Endothelial cell of umbilical vein (primary cell): ENCODE measurements around the gene PIWIL4. TPM values are rescaled to one million over a fixed set of nuclear protein-coding genes. Genes with fewer than 3 reads are reported as not detected.

Source experiments
- BruUV-seq: library from RNA; stranded (reverse); fragments of 400-500 nt; replicated peaks from 2 replicates; lab custom pipeline; 2021; lab: Mats Ljungman, UMichigan
- CTCF ChIA-PET: fragments of 300-600, 350-600 bp; sonication (Branson Sonifier 250); formaldehyde crosslinking; loops from one replicate; lab custom pipeline; 2021; ENCODE audit warnings: antibody characterized with exemption, inconsistent platforms; lab: Charles Lee
- POLR2A ChIA-PET: fragments of 300-600, 350-600 bp; sonication (Branson Sonifier 250); formaldehyde crosslinking; loops from one replicate; lab custom pipeline; 2021; ENCODE audit warnings: antibody characterized with exemption, inconsistent platforms; lab: Charles Lee
- DNase-seq: peaks from one replicate; pipeline ENCODE4 v3.0.0-alpha.2; 2011; ENCODE audit warnings: low read depth, low spot score
- FAIRE-seq: peaks from 2 replicates; lab custom pipeline; 2011; peaks lifted over from hg19 to GRCh38; lab: Jason Lieb, UNC
- H2AFZ ChIP-seq: 2 replicates; pipeline ENCODE4 v1.6.0; 2012; ENCODE audit warnings: low read depth, low read length, control low read depth, inconsistent platforms
- H3K27ac ChIP-seq: 2 replicates; pipeline ENCODE4 v1.5.1; 2011; ENCODE audit warnings: low read depth, mild to moderate bottlenecking, control low read depth, low read length, moderate library complexity; ENCODE audit not compliant: insufficient read depth
- H3K27me3 ChIP-seq, 2 experiments: 2 replicates each; pipeline versions ENCODE4 v1.6.0 to v1.6.1; 2011; ENCODE audit warnings: low read length in 2 of 2, mixed read lengths in 1 of 2; ENCODE audit not compliant: control insufficient read depth in 2 of 2, insufficient read depth in 2 of 2
- H3K36me3 ChIP-seq, 2 experiments: 2 replicates in 1 of 2; 3 replicates in 1 of 2; pipeline ENCODE4 v1.5.1; 2011; ENCODE audit warnings: low read length in 2 of 2, mild to moderate bottlenecking in 1 of 2, moderate library complexity in 1 of 2; ENCODE audit not compliant: control insufficient read depth in 2 of 2, insufficient read depth in 2 of 2; ENCODE audit errors: extremely low read depth in 1 of 2
- H3K4me1 ChIP-seq: 3 replicates; pipeline ENCODE4 v1.5.1; 2011; ENCODE audit warnings: mild to moderate bottlenecking, low read length; ENCODE audit not compliant: control insufficient read depth, insufficient read depth; ENCODE audit errors: extremely low read depth
- H3K4me2 ChIP-seq: 2 replicates; pipeline ENCODE4 v1.6.1; 2011; ENCODE audit warnings: low read length, control low read depth, mixed read lengths; ENCODE audit not compliant: insufficient read depth
- H3K4me3 ChIP-seq, 3 experiments: fragments of 200-600 bp in 1 of 3; sonication (generic), shearing (Covaris generic) in 1 of 3; replicated peaks in 1 of 3; 2 replicates each; pipeline ENCODE4 v1.5.1; 2011 to 2016; ENCODE audit warnings: control low read depth in 3 of 3, low read length in 3 of 3, mild to moderate bottlenecking in 2 of 3, inconsistent platforms in 1 of 3, low read depth in 1 of 3, moderate library complexity in 1 of 3; ENCODE audit not compliant: insufficient read depth in 1 of 3
- H3K79me2 ChIP-seq: 2 replicates; pipeline ENCODE4 v1.6.0; 2012; ENCODE audit warnings: low read length, inconsistent platforms; ENCODE audit not compliant: control insufficient read depth, insufficient read depth
- H3K9ac ChIP-seq: replicated peaks from 2 replicates; pipeline ENCODE3; 2011; ENCODE audit warnings: low read length, control low read depth; ENCODE audit not compliant: insufficient read depth; ENCODE audit errors: extremely low read depth
- H3K9me1 ChIP-seq: replicated peaks from 3 replicates; pipeline ENCODE4 v1.6.0; 2011; ENCODE audit warnings: mild to moderate bottlenecking, low read length; ENCODE audit not compliant: control insufficient read depth, insufficient read depth; ENCODE audit errors: extremely low read depth
- H3K9me3 ChIP-seq: replicated peaks from 2 replicates; pipeline ENCODE4 v1.5.1; 2012; ENCODE audit warnings: low read length, inconsistent platforms; ENCODE audit not compliant: control insufficient read depth, insufficient read depth
- H4K20me1 ChIP-seq: replicated peaks from 2 replicates; pipeline ENCODE3; 2011; ENCODE audit warnings: mild to moderate bottlenecking, low read length; ENCODE audit not compliant: control insufficient read depth, insufficient read depth; ENCODE audit errors: extremely low read depth
- CTCF ChIP-seq, 2 donors: IDR thresholded peaks; 1 replicate in 1 of 2; 2 replicates in 1 of 2; pipeline ENCODE4 v1.5.1; 2011; ENCODE audit warnings: low read length in 2 of 2, mild to moderate bottlenecking in 2 of 2, moderate library complexity in 2 of 2, control low read depth in 1 of 2, inconsistent platforms in 1 of 2, low read depth in 1 of 2; ENCODE audit not compliant: insufficient read depth in 1 of 2; ENCODE audit errors: extremely low read depth in 1 of 2
- EZH2 ChIP-seq: IDR thresholded peaks from 2 replicates; pipeline ENCODE4 v1.6.1; 2012; ENCODE audit warnings: borderline replicate concordance, low read depth, mild to moderate bottlenecking, moderate library complexity, low read length, inconsistent platforms; ENCODE audit not compliant: severe bottlenecking
- FOS ChIP-seq: IDR thresholded peaks from 2 replicates; pipeline ENCODE4 v1.6.1; 2011; ENCODE audit warnings: mild to moderate bottlenecking, low read length, moderate library complexity, borderline replicate concordance; ENCODE audit not compliant: insufficient read depth
- GATA2 ChIP-seq: IDR thresholded peaks from 2 replicates; pipeline ENCODE4 v1.7.0; 2011; ENCODE audit warnings: low read depth, mild to moderate bottlenecking, moderate library complexity, mixed read lengths, low read length; ENCODE audit not compliant: insufficient read length, insufficient read depth
- JUN ChIP-seq: IDR thresholded peaks from 2 replicates; pipeline ENCODE4 v1.6.1; 2011; ENCODE audit warnings: borderline replicate concordance, low read depth; ENCODE audit not compliant: insufficient read length, insufficient read depth
- MAX ChIP-seq: IDR thresholded peaks from 2 replicates; pipeline ENCODE4 v1.6.1; 2011; ENCODE audit not compliant: insufficient read depth, insufficient read length
- MYC ChIP-seq: IDR thresholded peaks from one replicate; pipeline ENCODE4 v1.6.1; 2011; ENCODE audit warnings: mild to moderate bottlenecking, low read depth, low read length
- POLR2A ChIP-seq: IDR thresholded peaks from 2 replicates; pipeline ENCODE4 v1.6.1; 2012; ENCODE audit warnings: low read depth, mild to moderate bottlenecking, control low read depth, low read length
- POLR2AphosphoS5 ChIP-seq: IDR thresholded peaks from 2 replicates; pipeline ENCODE4 v1.6.1; 2012; ENCODE audit warnings: low read depth, mild to moderate bottlenecking, control low read depth, low read length, moderate library complexity; ENCODE audit not compliant: insufficient read depth
- dilution Hi-C: fragments of 300-500 bp; cut with MboI; formaldehyde crosslinking; loops from one replicate; pipeline ENCODE4 v1.15.0; 2019; ENCODE audit warnings: low sequenced_read_pairs; ENCODE audit not compliant: extremely low pct_ligation_motif_present
- intact Hi-C: fragments of 100-400 bp; cut with micrococcal nuclease; formaldehyde crosslinking; loops from one replicate; pipeline ENCODE4 v1.10.0; 2022
- polyA plus RNA-seq, 4 experiments: library from polyadenylated mRNA; depleted of rRNA in 3 of 4; stranded (reverse) in 3 of 4; unstranded in 1 of 4; fragments of >200 nt; gene quantifications; 2 replicates each; pipeline versions ENCODE4 v1.2.1 to v1.2.3, GENCODE V29; 2011 to 2012; ENCODE audit warnings: missing spikeins in 1 of 4
- total RNA-seq: library from RNA; stranded (reverse); gene quantifications from 2 replicates; pipeline ENCODE4 v1.2.3, GENCODE V29; 2021

Gene PIWIL4
- total and polyA plus RNA-seq, 2 donors (not counting 3 experiments of a cell fraction or from before 2014, with no cell fraction given), result 0.55 to 0.64 TPM

GRCh38 chr11:94647926-94648325 lies 80.8 kb downstream of the PIWIL4 start:
- Histone ChIP-seq H3K4me3 (no peak overlapping the region), H3K9me1 (no peaks in the 10 kb centered on the region), H3K4me2 (no peak overlapping the region), H3K9ac (no peak overlapping the region), H3K9me3 (no peaks in the 10 kb centered on the region), H3K27me3 (no peaks in the 10 kb centered on the region), H2AFZ (no peak overlapping the region), H3K4me1 (no peaks in the 10 kb centered on the region), H3K27ac (no peak overlapping the region), H3K36me3 (no peaks in the 10 kb centered on the region), H3K79me2 (no peaks in the 10 kb centered on the region), H4K20me1 (no peaks in the 10 kb centered on the region)
- ChIA-PET CTCF (no interaction called here), POLR2A (no interaction called here)
- DNase-seq, result no peak
- dilution Hi-C loops (no loop called here), intact Hi-C loops (no loop called here)
- BruUV-seq, result no TSS peak
- no peak for FAIRE-seq
- TF ChIP-seq POLR2AphosphoS5 (no peak), CTCF (IDR thresholded peaks at IDR 0.05; ENCODE audit: extremely low read depth in 1 of 2, insufficient read depth in 1 of 2, low read depth in 1 of 2, low read length in 2 of 2) (no peak), FOS (no peak), POLR2A (no peak), JUN (no peak), EZH2 (no peak)

- FAIRE-seq (no peak), DNase-seq (no peak)
- Histone ChIP-seq H3K36me3 (no peaks in the 10 kb centered on the region), H3K9me1 (no peaks in the 10 kb centered on the region), H4K20me1 (no peaks in the 10 kb centered on the region), H3K79me2 (no peaks in the 10 kb centered on the region), H3K9ac (no peak overlapping the region), H3K4me2 (no peak overlapping the region), H3K4me1 (no peaks in the 10 kb centered on the region), H3K27ac (no peak overlapping the region), H3K9me3 (no peaks in the 10 kb centered on the region), H2AFZ (no peak overlapping the region), H3K27me3 (peaks cover 0 to 3% of the 10 kb centered on the region in 2 experiments), H3K4me3 (no peak overlapping the region)
- ChIA-PET POLR2A (no interaction called here), CTCF (interaction anchor here (1.1 kb wide), 1 partner anchor 9 kb away, joined by 3 read pairs; no protein-coding TSS in a partner anchor)
- intact Hi-C loops, result no loop called here
- TF ChIP-seq FOS (no peak), JUN (no peak), EZH2 (no peak), MYC (no peak), CTCF (IDR thresholded peaks at IDR 0.05; ENCODE audit: extremely low read depth in 1 of 2, insufficient read depth in 1 of 2, low read depth in 1 of 2, low read length in 2 of 2) (no peak), POLR2A (no peak), POLR2AphosphoS5 (no peak), GATA2 (no peak), MAX (no peak)
- no TSS peak for BruUV-seq
- dilution Hi-C loops, result no loop called here
These were observed 81.6 kb downstream of the PIWIL4 start for GRCh38 chr11:94648789-94649188.
